IPS-18a (cell line): Measurements from ENCODE around the gene OR4C45.
"Not testable (repeated sequence)": the region's sequence is repeated elsewhere in the genome, so short reads cannot be mapped to it uniquely, and the experiment has no call there.

Source experiments
- H3K27ac ChIP-seq: one replicate; pipeline ENCODE4 v1.5.1; 2013; ENCODE audit warnings: low read length
- H3K27me3 ChIP-seq: one replicate; pipeline ENCODE4 v1.6.1; 2013; ENCODE audit warnings: mild to moderate bottlenecking, low read length; ENCODE audit not compliant: control insufficient read depth, insufficient read depth
- H3K36me3 ChIP-seq: one replicate; pipeline ENCODE4 v1.6.1; 2013; ENCODE audit warnings: low read depth, low read length; ENCODE audit not compliant: control insufficient read depth
- H3K4me1 ChIP-seq: one replicate; pipeline ENCODE4 v1.6.1; 2013; ENCODE audit warnings: low read depth, low read length; ENCODE audit not compliant: control insufficient read depth
- H3K4me3 ChIP-seq: one replicate; pipeline ENCODE4 v1.5.1; 2013; ENCODE audit warnings: low read length
- H3K9ac ChIP-seq: one replicate; pipeline ENCODE4 v1.6.1; 2013; ENCODE audit warnings: mild to moderate bottlenecking, low read length, moderate library complexity
- H3K9me3 ChIP-seq: one replicate; pipeline ENCODE4 v1.6.1; 2013; ENCODE audit warnings: low read depth, low read length; ENCODE audit not compliant: control insufficient read depth

OR4C45 gene

DNA sequence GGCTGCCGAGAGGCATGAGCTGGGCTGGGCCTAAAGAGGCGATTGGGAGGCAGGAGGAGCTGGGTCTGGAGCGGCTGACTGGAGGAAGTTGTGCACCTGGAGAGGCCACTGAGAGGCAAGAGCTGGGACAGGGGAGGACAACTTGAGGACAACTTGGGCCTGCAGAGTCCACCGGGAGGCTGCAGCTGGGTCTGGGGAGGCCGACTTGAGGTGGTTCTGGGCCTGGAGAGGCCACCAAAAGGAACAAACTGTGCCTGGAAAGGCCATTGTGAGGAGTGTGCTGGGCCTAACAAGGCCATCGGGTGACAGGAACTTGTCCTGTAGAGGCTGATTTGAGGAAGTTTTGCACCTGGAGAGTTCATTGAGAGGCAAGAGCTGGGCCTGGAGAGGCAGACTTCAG, 41.5 kb downstream of the OR4C45 start:
- Histone ChIP-seq H3K27me3 (no peaks in the 10 kb centered on the region), H3K36me3 (no peaks in the 10 kb centered on the region), H3K9ac (no peak overlapping the region), H3K9me3 (peaks cover 82% of the 10 kb centered on the region), H3K4me3 (no peak overlapping the region), H3K27ac (no peak overlapping the region), H3K4me1 (no peaks in the 10 kb centered on the region)

DNA sequence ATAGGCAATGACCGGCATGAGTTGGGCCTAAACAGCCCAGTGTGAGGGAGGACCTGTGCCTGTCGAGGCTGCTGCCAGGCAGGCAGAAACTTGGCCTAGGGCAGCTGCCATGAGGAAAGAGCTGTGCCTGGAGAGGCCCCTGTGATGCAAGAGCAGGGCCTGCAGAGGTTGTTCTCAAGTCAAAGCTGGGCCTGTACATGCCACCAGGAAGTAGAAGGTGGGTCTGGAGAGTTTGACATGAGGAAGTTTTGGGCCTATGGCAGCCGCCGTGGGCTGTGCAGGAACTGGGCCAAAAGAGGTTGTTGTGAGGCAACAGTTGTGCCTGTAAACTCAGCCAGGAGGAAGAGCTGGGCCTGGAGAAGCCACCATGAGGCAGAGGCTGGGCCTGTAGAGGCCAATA, 43.2 kb downstream of the OR4C45 start:
- H3K4me1 ChIP-seq = no peaks in the 10 kb centered on the region
- no peaks in the 10 kb centered on the region for H3K27me3 ChIP-seq
- no peak overlapping the region for H3K9ac ChIP-seq
- no peak overlapping the region for H3K4me3 ChIP-seq
- peaks cover 74% of the 10 kb centered on the region for H3K9me3 ChIP-seq
- H3K27ac ChIP-seq = no peak overlapping the region
- no peaks in the 10 kb centered on the region for H3K36me3 ChIP-seq

DNA sequence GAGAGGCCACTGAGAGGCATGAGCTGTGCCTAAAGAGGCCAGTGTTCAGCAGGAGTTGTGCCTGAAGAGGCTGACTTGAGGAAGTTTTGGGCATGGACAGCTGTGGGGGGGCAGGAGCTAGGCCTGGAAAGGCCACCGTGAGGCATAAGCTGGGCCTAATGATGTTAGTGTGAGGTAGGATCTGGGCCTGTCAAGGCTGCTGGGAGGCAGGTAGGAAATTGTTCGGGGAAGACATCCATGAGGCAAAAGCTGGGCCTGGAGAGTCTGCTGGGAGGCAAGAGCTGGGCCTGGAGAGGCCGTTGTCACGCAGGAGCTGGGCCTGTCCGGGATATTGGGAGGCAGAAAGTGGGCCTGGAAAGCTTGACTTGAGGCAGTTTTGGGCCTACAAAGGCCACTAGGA, 44.9 kb downstream of the OR4C45 start:
- peaks cover 71% of the 10 kb centered on the region for H3K9me3 ChIP-seq
- H3K4me3 ChIP-seq = no peak overlapping the region
- H3K27me3 ChIP-seq = no peaks in the 10 kb centered on the region
- H3K27ac ChIP-seq = no peak overlapping the region
- H3K9ac ChIP-seq = no peak overlapping the region
- H3K4me1 ChIP-seq = no peaks in the 10 kb centered on the region
- H3K36me3 ChIP-seq = no peaks in the 10 kb centered on the region

DNA sequence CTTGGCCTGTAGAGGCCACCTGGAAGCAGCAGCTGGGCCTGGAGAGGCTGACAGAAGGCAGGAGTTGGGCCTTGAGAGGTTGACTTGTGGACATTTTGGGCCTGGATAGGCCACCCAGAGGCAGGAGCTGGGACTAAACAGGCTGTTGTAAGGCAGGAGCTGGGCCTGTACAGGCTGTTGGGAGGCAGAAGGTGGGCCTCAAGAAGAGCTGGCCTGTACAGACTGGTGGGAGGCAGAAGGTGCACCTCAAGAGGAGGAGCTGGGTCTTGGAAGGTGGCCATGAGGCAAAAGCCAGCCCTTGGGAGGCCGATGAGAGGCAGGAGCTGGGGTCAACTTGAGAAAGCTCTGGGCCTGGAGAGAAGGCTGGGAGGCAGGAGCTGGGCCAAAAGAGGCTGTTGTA, 45.3 kb downstream of the OR4C45 start:
- no peaks in the 10 kb centered on the region for H3K36me3 ChIP-seq
- H3K27me3 ChIP-seq = no peaks in the 10 kb centered on the region
- H3K9ac ChIP-seq = no peak overlapping the region
- H3K4me3 ChIP-seq = no peak overlapping the region
- no peaks in the 10 kb centered on the region for H3K4me1 ChIP-seq
- no peak overlapping the region for H3K27ac ChIP-seq
- peaks cover 71% of the 10 kb centered on the region for H3K9me3 ChIP-seq

DNA sequence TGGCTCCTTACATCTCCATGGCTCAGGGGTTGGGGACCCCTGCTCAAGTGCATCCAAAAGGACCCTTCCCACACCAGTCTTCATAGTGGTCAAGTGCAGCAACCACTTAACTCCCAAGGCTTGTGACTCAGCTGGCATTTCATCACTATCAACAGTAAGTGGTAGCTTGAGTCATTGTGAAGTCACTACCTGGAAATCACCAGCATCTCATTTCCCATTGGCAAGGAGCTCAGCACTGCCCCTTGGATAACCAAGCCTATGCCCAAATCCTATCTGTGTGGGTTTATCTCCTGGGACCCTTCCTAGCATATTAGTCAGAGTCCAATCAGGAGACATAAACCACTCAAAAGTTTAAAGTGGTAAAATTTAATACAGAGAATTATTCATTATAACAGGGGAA, 46.3 kb downstream of the OR4C45 start:
- H3K27me3 ChIP-seq, H3K4me3 ChIP-seq, H3K27ac ChIP-seq, H3K4me1 ChIP-seq, H3K9ac ChIP-seq, H3K36me3 ChIP-seq: not testable (repeated sequence)
- H3K9me3 ChIP-seq = peaks cover 74% of the 10 kb centered on the region

DNA sequence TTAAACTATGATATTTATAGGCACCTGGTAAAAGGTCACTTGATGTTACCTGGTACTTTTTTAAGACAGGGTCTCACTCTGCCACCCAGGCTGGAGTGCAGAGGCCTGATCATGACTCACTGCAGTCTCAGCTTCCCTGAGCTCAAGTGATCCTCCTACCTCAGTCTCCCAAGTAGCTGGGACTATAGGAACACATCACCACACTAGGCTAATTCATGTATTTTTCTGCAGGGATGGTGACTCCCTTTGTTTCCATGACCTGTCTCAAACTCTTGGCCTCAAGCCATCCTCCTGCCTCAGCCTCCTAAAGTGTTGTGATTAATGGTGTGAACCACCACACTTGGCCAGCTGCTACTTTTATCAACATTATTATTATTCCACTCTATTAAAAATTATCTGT, 47.6 kb downstream of the OR4C45 start:
- peaks cover 73% of the 10 kb centered on the region for H3K9me3 ChIP-seq

More for the DNA sequence above, 47.6 kb downstream of the OR4C45 start:
- no peaks in the 10 kb centered on the region for H3K36me3 ChIP-seq
- H3K4me3 ChIP-seq = no peak overlapping the region
- no peaks in the 10 kb centered on the region for H3K4me1 ChIP-seq
- no peak overlapping the region for H3K9ac ChIP-seq
- H3K27ac ChIP-seq = no peak overlapping the region
- H3K27me3 ChIP-seq = no peaks in the 10 kb centered on the region
